Upper lobe of left lung (tissue), 4 donors: ENCODE data around the gene BCL7B.

ENCODE experiments used
- CTCF ChIP-seq, 6 experiments: fragments of 450-650 bp in 4 of 6; fragments of 200-600 bp in 2 of 6; sonication (generic) in 2 of 6; IDR thresholded peaks; one replicate each; pipeline ENCODE4 v1.5.1; 2016 to 2019; ENCODE audit warnings: antibody characterized with exemption in 6 of 6
- EP300 ChIP-seq, 4 donors: sonication (generic); formaldehyde crosslinking; IDR thresholded peaks; one replicate each; pipeline ENCODE4 v1.5.1; 2017; ENCODE audit warnings: antibody characterized with exemption in 4 of 4, control low read depth in 2 of 4
- POLR2A ChIP-seq, 4 donors: fragments of 450-650 bp; IDR thresholded peaks; one replicate each; pipeline ENCODE4 v1.5.1; 2016 to 2017; ENCODE audit warnings: antibody characterized with exemption in 4 of 4, mild to moderate bottlenecking in 2 of 4
- POLR2AphosphoS5 ChIP-seq, 2 donors: sonication (generic); formaldehyde crosslinking; IDR thresholded peaks; one replicate each; pipeline ENCODE4 v1.5.1; 2017; ENCODE audit warnings: antibody characterized with exemption in 2 of 2

- no peak for TF ChIP-seq CTCF (IDR thresholded peaks at IDR 0.05)
- no peak for TF ChIP-seq POLR2AphosphoS5 (IDR thresholded peaks at IDR 0.05)
- TF ChIP-seq EP300 (IDR thresholded peaks at IDR 0.05), result no peak
- TF ChIP-seq POLR2A (IDR thresholded peaks at IDR 0.05), result no peak
Observed at GRCh38 chr7:73570977-73571376, 13.5 kb upstream of the BCL7B start.
